Skin of body (tissue), 2 donors: Measurements from ENCODE around the gene CD40. TPM values are rescaled to one million over a fixed set of nuclear protein-coding genes. Genes with fewer than 3 reads are reported as not detected.

Experiments used
- DNase-seq: peaks from one replicate; lab custom pipeline; 2025; lab: John Stamatoyannopoulos, UW
- total RNA-seq: library from RNA; depleted of rRNA; stranded (reverse); fragments of >200 nt; gene quantifications from one replicate; pipeline ENCODE4 v1.2.3, GENCODE V29; 2014

CD40 gene
- total RNA-seq, 1 donor from 2014 or later = 4.1 TPM

DNA sequence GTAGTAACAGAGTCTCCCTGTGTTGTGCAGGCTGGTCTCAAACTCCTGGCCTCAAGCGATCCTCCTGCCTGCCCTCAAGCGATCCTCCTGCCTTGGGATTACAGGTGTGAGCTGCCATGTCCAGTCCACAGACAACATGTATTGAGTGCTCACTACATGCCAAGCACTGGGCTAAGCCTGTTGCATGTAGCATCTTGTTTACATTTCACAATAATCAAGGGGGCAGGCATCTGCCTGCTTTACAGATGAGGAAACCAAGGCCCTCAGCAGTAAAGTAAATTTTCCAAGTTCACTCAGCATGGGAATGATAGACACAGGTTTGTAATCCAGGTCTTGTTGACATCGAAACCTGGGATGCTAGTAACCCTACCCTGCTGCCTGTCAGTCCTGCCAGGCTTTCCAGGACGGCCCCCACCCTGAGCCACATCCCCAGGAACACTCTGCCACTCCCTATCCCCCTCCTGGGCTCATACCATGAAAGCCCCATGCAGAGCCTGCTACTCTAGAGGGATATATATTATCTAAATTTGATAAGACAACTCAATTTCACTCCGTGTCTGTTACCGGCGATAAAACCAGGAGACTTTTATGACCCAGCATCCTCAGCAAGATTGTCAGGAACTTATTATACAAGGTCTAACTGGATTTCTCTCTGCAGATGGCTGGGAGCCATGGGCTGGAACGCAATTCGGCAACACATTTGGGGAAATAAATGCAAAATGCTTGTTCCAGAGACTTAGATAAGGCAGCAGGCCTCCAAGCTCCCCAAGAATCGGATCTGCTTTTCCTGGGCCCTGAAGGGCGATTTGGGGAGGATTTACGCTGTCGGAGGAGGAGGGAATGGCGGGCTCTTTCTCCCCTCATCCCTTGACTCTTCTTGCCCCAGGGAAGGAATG is 30.4 kb downstream of the CD40 start:
- no peak for DNase-seq

- DNase-seq = no peak
Observed at GRCh38 chr20:46150943-46151342, 32.8 kb downstream of the CD40 start.

DNA sequence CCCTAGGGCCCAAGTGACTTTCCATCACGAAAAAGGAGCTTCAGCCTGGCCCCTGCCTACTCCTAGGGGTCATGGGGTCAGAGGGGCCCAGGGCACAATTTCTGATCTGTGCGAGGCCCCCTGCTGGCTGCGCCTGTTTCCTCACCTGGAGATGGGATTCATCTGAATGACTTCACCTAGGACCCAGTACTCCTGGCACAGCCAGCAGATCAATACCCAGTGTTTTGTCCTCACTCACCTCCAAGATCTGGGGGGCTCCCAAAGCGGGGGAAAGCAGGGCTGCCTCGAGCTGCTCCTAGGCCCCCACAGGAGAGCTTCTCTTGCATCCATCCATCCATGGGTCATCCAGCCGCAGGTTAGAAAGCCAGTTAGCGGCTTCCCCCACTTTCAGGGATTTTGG is 33.8 kb downstream of the CD40 start:
- no peak for DNase-seq

DNA sequence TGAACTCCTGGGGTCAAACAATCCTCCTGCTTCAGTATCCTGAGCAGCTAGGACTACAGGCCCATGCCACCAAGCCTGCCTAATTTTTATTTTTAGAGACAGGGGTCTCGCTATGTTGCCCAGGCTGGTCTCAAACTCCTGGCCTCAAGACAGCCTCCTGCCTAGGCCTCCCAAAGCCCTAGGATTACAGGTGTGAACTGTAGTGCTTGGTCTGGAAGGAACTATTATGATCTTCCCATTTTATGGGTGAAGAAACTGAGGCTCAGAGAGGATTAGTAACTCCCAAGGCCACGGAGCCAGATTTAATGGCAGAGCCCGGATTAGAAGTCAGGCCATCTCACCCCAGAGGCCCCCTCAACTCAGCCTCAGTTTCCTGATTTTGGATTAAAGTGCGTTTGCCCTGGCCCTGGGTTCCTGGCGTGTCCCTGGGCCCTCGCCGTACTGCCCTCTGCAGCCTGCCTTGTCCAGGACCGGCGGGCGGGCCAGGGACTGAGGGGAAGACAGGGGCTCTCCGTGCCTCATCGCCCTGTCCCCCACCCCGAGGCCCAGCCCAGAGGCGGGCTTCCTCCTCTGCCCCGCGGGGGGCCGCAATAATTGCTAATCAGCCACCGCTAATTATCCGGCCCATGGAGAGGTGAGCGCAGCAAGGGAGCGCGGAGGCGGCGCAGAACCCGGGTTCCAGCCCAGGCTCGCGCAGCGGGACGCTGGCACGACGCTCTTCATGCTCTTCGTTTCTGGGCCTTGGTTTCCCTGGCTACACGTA is 34.9 kb downstream of the CD40 start:
- no peak for DNase-seq

DNA sequence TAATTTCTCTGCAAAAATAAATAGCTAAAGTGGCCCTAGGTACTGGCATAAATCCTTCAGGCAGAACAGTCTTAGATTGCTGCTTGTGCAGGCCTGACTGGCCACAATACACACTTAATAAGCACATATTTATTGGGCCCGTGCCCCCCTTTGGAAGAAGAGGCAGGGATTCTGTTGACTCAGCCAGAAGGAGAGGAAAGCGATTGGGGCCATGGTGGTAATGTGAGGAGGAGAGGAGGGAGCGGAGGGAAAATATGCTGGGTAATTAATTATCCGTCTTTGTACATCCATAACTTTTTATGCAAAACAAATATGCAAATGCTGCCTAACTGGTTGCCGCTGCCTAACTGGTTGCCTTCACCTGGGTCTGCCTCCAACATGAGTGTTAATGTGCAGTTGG is 36.2 kb downstream of the CD40 start:
- no peak for DNase-seq

- no peak for DNase-seq
Observed at GRCh38 chr20:46154796-46155195, 36.7 kb downstream of the CD40 start.

GRCh38 chr20:46156065-46156464 is 38.0 kb downstream of the CD40 start:
- no peak for DNase-seq

- no peak for DNase-seq
Observed at GRCh38 chr20:46157076-46157592, 39.0 kb downstream of the CD40 start.

DNA sequence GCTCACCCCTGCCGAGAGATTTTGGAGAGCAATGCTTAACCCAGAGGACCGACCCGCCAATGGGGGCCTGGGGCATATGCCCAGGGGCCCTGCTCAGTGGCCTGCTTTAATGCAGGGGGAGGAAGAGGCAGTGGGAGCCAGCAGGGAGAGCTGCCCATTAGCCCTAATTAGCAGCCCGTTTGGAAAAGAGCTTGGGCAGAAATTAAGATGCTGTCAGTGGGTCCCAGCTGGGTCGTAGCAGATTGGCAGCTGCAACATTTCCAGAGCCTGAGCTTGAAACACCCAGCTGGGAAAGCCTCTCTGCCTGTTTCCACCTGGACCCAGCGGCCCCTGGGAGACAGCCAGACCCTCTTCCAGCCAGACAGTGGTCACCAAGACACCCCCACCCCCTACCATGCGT is 39.5 kb downstream of the CD40 start:
- no peak for DNase-seq

GRCh38 chr20:46158476-46158987 is 40.4 kb downstream of the CD40 start:
- no peak for DNase-seq

- DNase-seq = no peak
Observed at GRCh38 chr20:46159101-46159897, 41.2 kb downstream of the CD40 start.

DNA sequence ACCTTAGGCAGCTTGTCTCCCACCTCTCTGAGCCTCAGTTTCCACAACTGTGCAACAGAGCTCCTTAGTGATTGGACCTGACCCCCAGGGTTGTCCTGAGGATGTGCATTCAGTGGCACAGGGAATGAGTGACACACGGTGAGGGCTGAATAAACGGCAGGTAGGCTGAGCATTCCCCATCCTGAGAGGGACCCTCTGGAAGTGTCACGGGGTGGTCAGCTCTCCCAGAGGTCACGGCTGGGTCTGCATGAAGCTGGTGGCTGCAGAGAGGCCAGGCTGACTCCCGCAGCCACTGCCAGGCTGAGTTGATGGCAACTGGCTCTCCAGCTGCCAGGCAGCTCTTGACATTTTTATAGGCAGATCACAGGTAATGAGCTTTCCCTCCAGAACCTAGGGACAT is 42.5 kb downstream of the CD40 start:
- DNase-seq = no peak

- DNase-seq = no peak
Observed at GRCh38 chr20:46161921-46162320, 43.8 kb downstream of the CD40 start.

- peak; percentile 45 for DNase-seq
Observed at GRCh38 chr20:46164254-46164653, 46.1 kb downstream of the CD40 start.

DNA sequence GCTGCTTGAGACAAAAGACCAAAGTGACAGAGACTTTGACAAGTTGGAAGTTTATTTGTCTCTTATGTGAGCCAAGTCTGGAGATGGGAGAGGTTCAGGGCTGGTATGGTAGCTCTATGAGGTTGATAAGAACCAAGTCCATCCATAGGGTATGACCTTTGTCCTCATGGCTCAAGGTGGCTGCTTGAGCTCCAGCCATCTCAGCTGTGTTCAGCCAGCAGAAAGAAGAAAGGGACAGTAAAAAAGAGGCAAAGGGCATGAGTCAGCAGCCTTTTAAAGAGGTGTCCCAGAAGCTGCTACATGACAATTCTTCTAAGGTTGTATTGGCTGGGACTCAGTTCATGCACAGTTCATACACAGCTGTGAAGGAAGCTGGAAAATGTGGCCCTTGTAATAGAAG is 49.0 kb downstream of the CD40 start:
- DNase-seq = no peak

DNA sequence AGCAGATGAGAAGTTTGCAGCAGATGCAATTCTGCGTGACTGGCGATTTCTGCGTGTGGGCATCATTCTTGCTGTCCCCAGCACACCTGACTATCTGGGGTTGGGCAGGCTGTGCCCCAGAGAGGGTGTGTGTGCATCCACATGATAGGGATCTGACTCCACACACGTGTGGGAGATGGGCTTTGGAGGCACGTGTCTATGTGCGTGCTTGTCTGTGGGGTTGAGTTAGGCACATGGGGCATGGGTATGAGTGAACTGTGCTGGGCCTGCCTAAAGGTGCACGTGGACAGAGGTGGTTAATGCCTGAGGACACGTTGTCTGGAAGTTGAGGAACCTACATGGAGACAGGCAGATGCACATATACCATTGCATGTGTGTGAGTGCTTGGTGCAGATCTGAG is 50.3 kb downstream of the CD40 start:
- DNase-seq = no peak

DNA sequence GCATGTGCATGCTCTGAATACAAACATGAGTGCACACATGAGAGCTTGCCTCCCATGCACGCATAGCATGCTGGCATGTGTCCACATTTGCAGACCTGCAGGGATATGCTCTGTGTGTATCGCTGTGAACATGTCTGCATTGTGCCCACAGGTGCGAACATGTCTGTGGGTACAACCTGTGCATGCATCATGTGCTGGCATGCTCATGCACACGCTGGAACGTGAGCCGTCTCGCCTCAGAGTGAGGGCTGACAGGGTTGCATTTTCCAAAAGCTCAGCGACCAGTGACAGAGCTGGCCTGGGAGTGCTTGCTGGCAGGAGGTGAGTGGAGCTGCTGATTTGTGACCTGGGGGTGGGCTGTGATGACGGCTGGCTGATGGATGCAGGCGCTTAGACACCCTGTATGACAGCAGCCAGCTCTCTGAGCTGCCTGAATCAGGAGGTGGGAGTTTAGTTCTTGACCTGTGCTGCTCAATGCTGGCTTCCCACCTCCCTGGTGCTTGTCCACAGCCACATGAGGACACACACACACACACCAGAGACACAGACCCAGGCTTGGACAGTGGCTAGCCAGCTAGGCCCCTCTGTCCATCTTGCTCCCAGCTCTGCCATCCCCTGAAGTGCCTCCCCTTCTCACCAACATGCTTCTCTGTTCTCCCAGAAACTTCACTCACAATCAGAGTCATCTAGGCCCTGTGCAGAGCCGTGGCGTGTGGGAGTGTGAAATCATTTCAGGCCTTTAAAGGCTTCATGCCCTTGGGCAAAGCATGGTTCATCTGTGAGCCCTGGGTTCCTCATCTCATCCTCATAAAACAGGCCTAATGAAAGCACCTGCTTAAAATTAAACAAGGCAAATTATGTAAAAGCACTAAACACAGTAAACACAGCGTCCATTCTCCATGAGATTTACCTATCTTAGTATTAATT is 51.4 kb downstream of the CD40 start:
- DNase-seq = no peak

- no peak for DNase-seq
Observed at GRCh38 chr20:46171476-46171875, 53.4 kb downstream of the CD40 start.

- DNase-seq = no peak
Observed at GRCh38 chr20:46171909-46172308, 53.8 kb downstream of the CD40 start.

DNA sequence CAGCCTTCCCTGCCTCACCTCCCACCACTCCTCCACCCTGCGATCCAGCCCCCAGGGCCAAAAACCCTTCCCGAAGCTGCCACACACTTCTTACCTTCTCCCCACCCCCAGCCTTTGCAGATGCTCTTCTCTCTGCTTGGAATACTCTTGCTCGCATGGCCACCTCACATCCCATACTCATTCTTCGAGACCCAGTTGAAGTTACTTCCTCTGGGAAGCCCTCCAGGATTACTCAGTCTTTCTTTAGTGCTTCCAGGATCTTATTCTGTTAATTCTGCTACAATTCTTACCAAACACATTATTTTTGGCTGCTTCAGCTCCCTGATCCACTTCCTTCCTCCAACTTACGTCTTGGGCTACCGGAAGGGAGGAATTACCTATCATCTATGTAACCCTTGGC is 54.3 kb downstream of the CD40 start:
- DNase-seq = no peak
